ENCODE data around the gene GDPD1.
"Not testable (repeated sequence)": the region's sequence is repeated elsewhere in the genome, so short reads cannot be mapped to it uniquely, and the experiment has no call there.

Gene GDPD1

DNA sequence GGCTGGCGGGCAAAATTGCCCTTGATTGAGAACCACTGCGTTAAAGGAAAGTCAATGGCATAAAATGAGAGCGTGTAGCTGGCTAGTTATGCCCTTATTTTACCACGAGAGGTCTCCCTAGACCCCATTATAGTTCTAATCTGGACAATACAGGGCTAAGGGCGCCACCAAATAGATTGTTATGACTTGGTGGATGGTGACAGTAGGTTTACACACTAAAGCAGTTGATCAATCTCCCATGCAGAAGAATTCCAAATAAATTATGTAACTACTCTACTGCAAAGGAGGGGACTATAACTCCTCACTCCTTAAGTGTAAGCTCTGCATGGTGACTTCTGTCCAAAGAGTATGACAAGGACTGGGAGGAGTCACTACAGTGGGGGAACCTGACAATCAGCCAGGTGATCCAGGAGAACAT, 90.7 kb downstream of the GDPD1 start:
- H3K9me3 ChIP-seq: no peaks in the 10 kb centered on the region
- no peaks in the 10 kb centered on the region for H3K36me3 ChIP-seq (replicated peaks)
- H3K27me3 ChIP-seq (ENCODE audit: low read depth): no peaks in the 10 kb centered on the region
- no peaks in the 10 kb centered on the region for H3K4me1 ChIP-seq
- no peak overlapping the region for H3K4me3 ChIP-seq
- in situ Hi-C loops (cut with MboI; ENCODE audit: low sequenced_read_pairs): loop anchor here (5.0 to 25.0 kb wide), 3 partner anchors 131 to 726 kb away; no protein-coding TSS in a partner anchor
- peak; percentile 62 to 86 for DNase-seq (ENCODE audit: low spot score in 2 of 2)

DNA sequence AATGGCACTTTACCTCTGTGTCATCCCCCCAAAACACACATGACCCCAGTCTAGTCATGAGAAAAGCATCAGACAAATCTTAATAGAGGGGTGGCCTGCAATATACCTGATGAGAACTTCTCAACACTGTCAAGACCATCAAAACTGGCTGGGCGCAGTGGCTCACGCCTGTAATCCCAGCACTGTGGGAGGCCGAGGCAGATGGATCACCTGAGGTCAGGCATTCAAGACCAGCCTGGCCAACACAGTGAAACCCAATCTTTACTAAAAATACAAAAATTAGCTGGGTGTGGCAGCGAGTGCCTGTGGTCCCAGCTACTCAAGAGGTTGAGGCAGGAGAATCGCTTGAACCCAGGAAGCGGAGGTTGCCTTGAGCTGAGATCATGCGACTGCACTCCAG, 91.2 kb downstream of the GDPD1 start:
- H3K4me1 ChIP-seq; H3K27me3 ChIP-seq (ENCODE audit: low read depth); H3K36me3 ChIP-seq (replicated peaks); H3K9me3 ChIP-seq; DNase-seq (ENCODE audit: low spot score in 2 of 2); H3K4me3 ChIP-seq: not testable (repeated sequence)
- in situ Hi-C loops (cut with MboI; ENCODE audit: low sequenced_read_pairs): loop anchor here (5.0 to 25.0 kb wide), 3 partner anchors 131 to 726 kb away; no protein-coding TSS in a partner anchor

DNA sequence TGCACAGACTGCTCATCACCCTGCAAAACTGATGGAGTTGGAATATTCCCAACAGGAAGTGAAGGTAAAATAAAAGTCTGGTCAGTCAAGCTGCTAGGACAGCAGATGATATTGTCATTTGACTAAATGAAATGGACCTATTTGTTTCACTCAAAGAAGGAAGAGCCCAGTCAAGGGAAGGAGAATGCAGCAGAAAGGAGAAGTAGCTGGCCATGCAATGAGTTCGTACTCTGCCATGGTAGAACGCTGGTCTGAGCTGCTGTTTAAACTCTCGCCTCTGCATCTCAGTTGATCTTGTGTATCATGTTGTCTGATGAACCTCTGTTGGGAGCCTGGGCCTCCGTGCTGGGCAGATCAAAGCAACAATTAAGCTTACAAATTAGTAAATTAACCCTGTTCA, 95.6 kb downstream of the GDPD1 start:
- no peak overlapping the region for H3K4me3 ChIP-seq
- no peaks in the 10 kb centered on the region for H3K4me1 ChIP-seq
- no peak for DNase-seq (ENCODE audit: low spot score in 2 of 2)
- H3K36me3 ChIP-seq (replicated peaks): no peaks in the 10 kb centered on the region
- no peaks in the 10 kb centered on the region for H3K9me3 ChIP-seq
- H3K27me3 ChIP-seq (ENCODE audit: low read depth): no peaks in the 10 kb centered on the region
- in situ Hi-C loops (cut with MboI; ENCODE audit: low sequenced_read_pairs): loop anchor here (25.0 kb wide), 2 partner anchors 596 to 721 kb away; no protein-coding TSS in a partner anchor

Data from HAP-1 (cell line).